Occipital lobe (tissue), 2 donors: ENCODE data around the gene HSP90AB1. TPM values are rescaled to one million over a fixed set of nuclear protein-coding genes. Genes with fewer than 3 reads are reported as not detected.
"Not testable (repeated sequence)": the region's sequence is repeated elsewhere in the genome, so short reads cannot be mapped to it uniquely, and the experiment has no call there.

ENCODE experiments used
- DNase-seq: peaks from one replicate; lab custom pipeline; 2025; lab: John Stamatoyannopoulos, UW
- total RNA-seq: library from RNA; depleted of rRNA; stranded (reverse); fragments of >200 nt; gene quantifications from one replicate; pipeline ENCODE4 v1.2.3, GENCODE V29; 2014

HSP90AB1 gene
- total RNA-seq, 1 donor from 2014 or later = 440 TPM

DNA sequence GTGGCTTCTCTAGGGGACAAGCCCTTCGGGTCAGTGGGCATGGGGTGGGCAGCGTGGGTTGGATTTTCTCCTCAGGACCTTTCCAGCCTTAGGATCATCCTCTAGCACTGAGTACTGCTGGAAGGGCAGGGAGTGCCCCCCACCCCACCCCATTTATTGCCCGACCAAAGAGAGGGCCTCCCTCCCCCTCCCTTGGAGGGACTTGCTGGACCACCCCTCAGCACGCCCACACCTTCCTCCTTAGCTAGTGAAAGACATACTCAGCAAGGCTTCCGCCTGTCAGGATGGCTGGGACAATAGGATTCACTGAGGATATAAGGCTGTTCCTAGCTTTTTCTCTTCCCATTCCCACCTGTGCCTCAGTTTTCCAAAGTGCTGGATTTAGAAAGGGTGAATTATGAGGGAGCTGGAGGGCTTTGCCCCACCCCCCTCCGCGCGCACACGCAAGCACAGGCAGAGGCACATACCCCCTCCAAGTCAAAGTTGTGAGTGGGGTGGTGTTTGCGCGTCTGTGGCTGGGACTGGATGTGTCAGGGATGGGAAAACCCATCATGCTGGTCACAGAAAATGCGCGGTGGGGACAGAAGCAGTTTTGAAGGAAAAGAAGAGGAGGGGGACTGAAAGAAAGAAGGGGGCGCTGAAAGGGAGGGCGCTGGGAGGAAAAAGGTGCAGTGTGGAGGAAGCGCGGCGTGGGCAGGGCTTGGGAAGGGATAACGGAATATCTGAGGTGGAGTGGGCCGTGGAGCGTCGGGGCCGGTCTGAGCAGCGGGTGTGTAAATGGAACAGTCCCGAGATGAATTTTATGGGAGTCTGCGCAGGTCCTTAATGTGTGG is 24.2 kb upstream of the HSP90AB1 start:
- no peak for DNase-seq

DNA sequence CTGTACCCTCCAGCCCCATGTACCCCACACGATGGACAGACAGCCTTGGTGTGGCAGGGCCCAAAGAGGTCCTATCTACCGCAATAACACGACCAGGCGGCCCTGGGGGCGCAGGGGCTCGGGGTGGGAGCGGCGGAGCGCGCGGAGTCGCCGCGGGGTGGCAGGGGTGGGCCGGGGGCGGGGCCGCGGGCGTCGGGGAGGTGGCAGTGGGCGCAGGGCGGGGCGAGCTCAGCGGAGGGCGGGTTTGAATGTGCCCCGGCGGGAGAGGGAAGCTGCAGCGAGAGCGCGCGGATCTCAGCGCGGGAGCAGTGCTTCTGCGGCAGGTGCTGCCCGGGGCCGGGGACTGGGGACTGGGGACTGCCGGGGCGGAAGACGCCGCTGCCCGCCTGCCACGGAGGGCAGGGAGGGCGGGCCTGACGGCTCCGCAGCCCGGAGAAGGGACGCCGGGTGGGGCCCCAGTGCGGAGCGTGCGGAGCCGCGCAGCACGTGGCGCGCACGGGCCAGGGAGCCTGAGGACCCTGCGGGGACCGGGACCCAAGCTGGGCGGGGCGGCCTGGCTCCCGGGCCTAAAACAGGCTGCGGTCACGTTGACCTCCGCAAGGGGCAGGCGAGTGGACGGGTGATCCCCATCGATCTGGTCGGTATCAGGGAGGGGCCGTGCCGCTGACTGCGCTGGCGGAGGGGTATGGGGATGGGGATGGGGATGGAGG is 23.4 kb upstream of the HSP90AB1 start, which contains the start of gene SLC29A1:
Gene SLC29A1, plus strand, starts transcription at position 277 of the 710 bp plus-strand sequence. CDS start 3,719 bp downstream, outside the sequence.
- peak; percentile 43 for DNase-seq

DNA sequence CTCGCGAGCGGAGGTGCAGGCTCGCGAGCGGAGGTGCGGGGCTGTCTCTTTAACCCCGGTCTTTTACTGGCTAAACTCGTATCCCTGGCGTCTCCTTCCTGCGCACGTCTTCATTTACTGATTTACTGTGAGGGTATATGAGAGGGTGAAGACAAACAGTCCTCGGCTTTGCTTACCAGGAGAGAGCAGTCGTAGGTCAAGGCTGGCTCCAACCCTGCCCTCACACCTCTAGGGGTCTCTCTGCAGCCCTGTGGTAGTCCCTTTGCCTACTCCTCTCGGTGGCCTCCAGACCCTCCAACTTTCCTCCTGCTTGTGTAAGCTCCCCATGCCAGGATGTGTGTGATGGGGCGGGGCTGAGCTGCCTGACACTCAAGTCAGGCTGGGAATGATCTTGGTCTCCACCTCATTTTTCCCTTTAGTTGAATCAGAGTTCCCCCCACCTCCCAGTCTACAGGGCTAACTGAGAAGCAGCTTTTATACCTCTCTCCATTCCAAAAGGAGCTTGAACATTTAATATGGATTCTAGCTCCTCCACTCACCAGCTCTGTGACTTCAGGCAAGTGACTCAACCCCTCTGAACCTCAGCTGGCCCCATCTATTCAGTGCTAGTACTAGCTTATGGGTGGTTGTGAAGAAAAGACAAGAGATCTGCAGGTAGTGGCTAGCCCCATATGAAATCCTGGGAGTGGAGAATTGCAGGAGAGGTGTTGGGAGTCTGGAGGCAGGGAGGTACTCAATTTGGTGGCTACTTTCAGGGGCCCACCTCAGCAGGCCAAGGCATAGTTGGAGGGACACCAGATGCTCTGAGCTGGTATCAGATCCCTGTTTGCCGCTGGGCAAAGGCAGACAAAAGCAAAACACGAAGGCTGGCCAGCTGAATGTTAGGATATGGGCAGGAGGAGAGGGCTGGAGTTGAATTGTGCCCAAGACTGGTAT is 22.6 kb upstream of the HSP90AB1 start:
- no peak for DNase-seq

DNA sequence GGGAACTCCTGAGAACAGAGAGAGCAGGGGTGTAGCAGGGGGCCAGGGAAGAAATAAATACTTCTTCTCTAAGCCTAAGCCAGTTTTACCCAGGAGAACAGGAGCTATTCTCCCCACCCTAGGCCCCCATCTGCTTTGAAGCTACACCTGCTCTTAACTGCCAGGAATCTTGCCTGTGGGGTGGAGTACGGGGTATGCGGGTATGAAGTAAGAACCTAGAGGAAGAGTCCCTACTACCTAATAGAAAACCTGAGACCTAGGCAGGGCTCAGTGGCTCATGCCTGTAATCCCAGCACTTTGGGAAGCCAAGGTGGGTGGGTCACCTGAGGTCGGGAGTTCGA is 22.0 kb upstream of the HSP90AB1 start:
- no peak for DNase-seq

DNA sequence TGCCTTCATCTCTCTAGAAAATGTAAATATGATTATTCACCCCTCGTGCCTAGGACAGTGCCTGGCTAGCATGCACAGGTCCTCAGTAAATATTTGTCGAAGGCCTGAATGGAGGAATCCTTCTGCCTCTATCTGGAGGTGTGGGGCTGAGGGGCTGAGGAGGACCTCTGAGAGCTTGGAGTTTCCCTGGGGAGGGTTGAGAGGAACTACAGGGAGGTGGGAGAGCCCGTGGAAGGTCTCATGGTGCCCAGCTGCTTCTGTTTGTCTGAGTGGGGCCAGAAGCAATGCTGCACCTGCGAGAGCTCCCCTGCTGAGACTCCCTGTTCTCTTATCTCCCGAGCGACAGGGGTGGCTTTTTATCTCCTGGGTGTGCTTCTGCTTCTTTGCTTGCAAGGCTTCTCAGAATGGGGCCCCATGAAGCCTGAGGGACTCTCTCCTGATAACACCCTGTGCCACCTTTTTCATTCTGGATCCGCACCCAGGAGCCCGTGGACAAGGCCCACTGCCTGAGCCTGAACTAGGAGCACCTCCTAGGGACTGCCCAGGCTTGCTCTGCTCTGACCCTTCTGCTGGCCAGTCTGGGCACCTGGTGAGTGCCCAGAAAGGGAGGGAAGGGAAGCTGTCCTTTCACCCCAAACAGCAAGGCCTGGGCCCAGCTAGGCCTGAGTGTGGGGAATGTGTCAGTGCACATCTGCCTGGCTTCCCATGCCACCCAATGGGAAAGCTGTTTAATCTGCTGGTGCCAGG is 21.1 kb upstream of the HSP90AB1 start:
- DNase-seq = no peak

DNA sequence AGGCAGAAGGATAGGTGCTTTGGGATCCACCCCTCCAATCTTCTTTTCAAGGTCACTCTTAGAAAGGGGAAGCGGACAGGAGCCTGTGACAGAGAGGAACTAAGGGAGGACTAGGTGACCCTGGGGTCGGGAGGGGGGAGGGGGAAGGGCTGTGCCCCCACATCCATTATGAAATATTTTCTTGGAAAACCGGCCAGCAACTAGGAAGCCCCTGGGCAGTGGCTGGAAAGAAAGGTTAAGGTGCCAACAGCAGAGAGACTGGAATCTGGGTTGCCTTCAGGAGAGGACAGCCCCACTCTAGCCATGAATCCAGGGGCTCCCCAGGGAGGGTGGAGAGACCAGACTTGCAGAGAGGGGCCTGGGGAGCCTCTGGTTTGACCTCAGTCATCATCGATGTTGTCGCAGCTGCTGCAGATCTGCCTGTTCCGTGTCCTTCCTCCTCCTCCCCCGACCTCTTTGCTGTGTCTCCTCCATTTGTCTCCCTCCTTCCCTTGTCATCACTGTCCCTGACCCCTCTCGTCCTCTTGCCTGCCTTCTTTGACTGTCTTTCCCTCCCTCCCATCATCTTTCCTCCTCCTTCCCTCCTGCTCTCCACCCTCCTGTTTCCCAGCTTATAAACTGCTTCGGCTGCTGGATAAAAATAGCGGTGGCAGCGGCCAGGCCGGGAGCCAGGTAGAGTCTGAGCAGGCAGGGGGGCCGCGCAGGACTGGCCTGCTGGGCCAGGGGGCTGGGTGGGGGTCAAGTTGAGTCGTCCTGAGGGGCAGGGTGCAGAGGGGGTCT is 20.3 kb upstream of the HSP90AB1 start:
- peak; percentile 39 for DNase-seq

DNA sequence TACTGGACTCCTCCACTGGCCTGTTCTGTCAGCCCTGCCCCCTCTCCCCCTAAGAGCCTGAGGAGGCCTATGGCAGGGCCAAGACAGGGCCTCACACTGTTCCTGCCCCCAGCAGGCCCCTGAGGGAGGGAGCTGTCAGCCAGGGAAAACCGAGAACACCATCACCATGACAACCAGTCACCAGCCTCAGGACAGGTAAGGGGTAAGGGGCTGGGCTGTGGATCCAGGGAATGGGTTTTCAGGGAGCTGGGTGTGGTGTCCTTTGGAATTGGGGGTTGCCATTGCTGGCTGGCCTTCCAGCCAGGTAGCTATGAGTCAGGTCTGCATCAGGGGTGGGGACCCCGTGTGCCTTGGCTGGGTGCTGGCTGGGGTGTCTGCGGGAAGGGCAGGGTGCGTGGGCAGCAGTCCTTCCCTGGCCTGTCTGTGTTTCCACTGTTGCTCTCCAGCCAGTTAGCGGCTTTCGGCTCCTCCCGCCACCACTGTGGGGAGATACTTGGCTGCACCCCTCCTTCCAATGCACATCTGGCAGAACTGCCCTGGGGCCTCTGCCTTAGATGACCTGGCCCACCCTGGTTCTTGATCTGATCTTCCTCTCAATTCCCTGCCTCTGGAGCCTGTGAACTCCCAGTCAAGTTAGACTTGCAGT is 19.6 kb upstream of the HSP90AB1 start:
- no peak for DNase-seq

DNA sequence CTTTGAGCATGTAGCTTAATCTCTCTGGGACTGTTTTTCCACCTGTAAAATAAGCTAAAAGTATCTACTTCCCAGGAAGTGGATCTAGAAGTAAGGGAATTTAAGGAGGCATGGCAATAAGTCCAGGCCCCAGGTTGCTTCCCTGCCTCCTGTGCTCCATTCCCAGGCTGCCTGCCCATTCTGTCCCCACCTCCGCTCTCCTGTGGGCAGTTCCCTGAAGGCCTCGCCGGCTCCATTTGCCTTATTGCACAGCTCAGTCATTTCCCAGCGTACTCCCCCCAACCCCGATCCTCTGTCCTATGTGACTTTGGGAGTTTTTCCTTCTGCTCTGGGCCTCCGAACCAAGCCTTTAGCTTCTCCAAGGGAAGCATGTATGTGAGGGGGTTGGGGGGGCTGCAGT is 18.9 kb upstream of the HSP90AB1 start:
- DNase-seq = no peak

DNA sequence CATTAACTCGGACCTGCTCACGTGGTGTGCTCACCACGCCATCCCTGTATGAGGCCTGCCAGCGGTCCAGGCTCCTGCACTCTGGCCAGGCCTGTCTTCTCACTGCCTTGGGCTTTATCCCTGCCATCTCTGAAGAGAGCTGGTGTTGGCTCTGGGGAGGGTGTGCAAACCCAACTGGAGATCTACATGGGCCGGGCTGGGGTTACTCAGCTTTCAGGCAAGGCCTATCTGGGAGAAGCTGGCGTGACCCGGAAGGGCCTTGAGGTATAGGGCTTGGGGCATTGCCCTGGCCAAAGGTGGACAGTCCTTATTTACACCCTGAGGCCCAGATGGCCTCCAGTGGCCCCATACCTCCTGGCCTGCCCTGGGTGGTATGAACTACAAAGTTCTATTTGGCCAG is 18.5 kb upstream of the HSP90AB1 start:
- DNase-seq = no peak

DNA sequence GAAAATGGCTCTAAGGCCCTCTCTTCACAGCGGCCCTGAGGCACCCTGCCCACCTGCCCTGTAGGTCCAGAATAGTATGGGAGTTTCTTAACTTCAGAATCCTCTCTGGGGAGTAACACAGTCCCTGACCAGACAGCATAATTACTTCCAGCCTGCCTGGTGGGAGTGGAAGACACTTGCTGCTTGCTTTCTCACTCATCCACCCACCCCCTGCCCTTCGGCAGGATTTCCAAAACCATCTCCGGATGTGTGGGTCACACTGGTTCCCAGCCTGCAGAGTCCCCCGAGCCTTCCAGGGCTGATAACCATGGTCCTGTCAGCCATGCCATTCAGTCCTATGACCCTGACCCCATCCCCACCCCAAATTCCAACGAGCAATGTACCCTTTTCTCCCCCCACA is 18.1 kb upstream of the HSP90AB1 start:
- DNase-seq = no peak

DNA sequence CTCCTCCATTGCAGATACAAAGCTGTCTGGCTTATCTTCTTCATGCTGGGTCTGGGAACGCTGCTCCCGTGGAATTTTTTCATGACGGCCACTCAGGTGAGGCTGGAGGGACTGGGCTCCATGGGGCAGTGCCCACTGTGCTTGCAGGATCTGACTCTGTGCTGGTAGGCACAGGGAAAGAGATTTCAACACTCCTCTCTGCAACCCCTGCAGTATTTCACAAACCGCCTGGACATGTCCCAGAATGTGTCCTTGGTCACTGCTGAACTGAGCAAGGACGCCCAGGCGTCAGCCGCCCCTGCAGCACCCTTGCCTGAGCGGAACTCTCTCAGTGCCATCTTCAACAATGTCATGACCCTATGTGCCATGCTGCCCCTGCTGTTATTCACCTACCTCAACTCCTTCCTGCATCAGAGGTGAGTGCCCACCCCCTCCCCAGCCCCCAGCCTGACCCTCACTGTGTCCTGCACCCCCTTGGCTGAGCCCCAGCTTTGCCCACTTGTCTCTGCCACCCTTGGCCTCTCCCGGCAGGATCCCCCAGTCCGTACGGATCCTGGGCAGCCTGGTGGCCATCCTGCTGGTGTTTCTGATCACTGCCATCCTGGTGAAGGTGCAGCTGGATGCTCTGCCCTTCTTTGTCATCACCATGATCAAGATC is 17.4 kb upstream of the HSP90AB1 start:
- no peak for DNase-seq

DNA sequence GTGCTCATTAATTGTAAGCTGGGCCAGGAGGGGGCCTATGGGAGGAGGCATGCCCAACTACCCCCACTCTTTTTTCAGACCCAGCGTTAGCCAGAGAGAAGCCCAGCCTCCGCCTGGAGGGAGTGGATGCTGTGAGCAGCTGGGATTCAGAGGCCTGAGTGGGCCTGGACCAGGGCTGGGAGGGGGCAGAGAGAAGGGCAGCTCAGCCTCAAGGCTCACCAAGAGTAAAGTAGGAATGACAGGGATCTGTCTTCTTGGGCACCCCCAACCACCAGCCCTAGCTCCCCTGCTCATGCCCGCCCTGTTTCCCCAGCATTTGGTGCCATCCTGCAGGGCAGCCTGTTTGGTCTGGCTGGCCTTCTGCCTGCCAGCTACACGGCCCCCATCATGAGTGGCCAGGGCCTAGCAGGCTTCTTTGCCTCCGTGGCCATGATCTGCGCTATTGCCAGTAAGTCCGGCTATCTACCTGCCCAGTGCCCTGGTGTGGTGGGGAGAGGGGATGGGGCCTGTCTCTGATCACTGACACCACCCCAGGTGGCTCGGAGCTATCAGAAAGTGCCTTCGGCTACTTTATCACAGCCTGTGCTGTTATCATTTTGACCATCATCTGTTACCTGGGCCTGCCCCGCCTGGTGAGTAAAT is 16.7 kb upstream of the HSP90AB1 start:
- DNase-seq = no peak

DNA sequence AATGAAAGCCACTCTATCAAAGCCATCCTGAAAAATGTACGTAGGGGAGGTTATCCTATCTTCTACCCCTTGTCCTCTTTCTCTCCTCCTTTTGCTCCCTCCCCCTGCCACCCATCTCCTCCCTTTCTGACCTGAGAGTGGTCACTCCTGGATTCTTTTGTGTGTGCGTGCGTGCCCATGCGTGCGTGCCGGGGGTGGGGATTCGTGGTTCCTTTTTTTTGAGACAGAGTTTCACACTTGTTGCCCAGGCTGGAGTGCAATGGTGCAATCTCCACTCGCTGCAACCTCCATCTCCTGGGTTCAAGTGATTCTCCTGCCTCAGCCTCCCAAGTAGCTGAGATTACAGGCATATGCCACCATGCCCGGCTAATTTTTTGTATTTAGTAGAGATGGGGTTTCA is 15.5 kb upstream of the HSP90AB1 start:
- not testable (repeated sequence) for DNase-seq

DNA sequence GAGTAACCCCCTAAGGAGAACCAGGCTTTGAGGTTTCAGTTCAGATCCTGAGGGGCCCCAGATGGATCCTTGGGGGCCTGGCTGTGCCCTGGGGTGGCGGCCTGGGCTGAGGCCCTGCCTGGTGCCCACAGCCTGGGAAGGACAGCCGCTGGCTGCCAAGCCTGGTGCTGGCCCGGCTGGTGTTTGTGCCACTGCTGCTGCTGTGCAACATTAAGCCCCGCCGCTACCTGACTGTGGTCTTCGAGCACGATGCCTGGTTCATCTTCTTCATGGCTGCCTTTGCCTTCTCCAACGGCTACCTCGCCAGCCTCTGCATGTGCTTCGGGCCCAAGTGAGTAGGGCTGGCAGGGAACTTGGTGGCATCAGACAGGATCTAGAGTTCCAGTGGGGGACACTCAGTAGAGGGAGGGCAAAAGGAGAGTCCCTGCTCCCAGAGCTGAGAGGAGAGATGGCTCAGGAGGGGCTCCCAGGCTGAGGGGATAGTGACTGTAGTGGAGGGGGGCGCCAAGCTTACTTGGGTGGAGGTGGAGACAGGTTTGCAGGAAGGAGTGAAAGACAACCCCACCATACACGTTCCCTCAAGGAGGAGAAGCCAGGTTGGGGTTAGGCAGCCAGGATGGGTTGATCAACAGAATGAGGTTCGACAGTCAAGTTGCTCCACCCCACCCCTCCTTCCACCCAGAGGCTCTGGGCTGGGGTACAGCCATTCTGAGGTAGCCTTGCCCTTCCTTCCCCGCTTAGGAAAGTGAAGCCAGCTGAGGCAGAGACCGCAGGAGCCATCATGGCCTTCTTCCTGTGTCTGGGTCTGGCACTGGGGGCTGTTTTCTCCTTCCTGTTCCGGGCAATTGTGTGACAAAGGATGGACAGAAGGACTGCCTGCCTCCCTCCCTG is 14.0 kb upstream of the HSP90AB1 start:
- no peak for DNase-seq

DNA sequence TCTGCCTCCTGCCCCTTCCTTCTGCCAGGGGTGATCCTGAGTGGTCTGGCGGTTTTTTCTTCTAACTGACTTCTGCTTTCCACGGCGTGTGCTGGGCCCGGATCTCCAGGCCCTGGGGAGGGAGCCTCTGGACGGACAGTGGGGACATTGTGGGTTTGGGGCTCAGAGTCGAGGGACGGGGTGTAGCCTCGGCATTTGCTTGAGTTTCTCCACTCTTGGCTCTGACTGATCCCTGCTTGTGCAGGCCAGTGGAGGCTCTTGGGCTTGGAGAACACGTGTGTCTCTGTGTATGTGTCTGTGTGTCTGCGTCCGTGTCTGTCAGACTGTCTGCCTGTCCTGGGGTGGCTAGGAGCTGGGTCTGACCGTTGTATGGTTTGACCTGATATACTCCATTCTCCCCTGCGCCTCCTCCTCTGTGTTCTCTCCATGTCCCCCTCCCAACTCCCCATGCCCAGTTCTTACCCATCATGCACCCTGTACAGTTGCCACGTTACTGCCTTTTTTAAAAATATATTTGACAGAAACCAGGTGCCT is 13.3 kb upstream of the HSP90AB1 start:
- DNase-seq = no peak

DNA sequence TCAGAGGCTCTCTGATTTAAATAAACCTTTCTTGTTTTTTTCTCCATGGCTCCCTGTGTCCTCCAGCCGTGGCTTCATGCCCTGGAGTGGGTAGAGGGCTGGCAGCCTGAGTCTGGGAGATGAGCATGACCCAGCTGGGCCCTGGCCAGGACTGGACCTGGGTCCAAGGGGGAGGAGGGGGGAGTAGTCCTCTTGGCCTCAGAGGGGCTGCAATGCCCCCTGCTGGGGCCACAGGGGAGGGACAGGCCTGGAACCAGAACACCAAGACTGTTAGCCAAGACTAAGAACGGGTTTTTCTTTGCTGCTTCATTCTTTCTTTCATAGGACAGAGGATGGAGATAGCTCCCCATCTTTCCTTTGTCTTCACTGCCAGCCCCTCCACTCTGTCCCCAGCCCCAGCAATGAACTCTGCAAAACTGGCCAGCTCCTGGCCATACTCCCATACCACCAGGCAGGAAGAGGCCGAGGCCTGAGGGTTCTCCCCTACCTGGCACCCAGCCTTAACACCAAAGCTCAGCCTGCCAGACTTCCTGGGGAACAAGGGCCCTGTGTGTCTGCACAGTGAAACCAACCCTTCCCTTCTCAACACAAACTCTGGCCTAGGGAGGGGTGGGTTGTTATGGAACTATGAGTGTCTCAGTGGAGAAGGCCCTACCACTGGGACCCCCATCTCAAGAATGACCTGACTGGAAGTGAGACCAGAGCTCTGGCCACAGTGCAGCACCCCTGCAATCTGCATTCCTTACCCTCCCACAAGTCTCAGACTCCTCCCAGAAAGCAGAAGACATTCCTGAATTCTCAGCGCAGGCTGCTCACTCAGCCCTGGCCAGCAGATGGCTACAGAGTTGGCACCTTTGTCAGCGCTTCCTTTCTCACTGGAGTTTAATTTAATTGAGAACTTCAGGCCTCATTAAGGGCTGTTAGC is 12.5 kb upstream of the HSP90AB1 start:
- peak; percentile 64 for DNase-seq
